GM18508 (cell line): Measurements from ENCODE around the gene ZBTB48.
"Not testable (repeated sequence)": the region's sequence is repeated elsewhere in the genome, so short reads cannot be mapped to it uniquely, and the experiment has no call there.

ENCODE experiments used
- ATAC-seq: cut with Tn5 transposase; IDR thresholded peaks from one replicate; pipeline ENCODE4 v1.9.1; 2021; ENCODE audit warnings: moderate number of reproducible peaks; ENCODE audit not compliant: insufficient read depth, unreplicated experiment

The ZBTB48 gene

GRCh38 chr1:6631058-6631457 lies 51.3 kb downstream of the ZBTB48 start:
- no peak for ATAC-seq

GRCh38 chr1:6632588-6633514 lies 53.1 kb downstream of the ZBTB48 start:
- ATAC-seq = no peak

GRCh38 chr1:6634371-6635052 lies 54.7 kb downstream of the ZBTB48 start:
- ATAC-seq = no peak

GRCh38 chr1:6635161-6635909 lies 55.5 kb downstream of the ZBTB48 start:
- no peak for ATAC-seq

GRCh38 chr1:6635910-6636760 lies 56.3 kb downstream of the ZBTB48 start:
- no peak for ATAC-seq

- ATAC-seq = not testable (repeated sequence)
Measured at GRCh38 chr1:6636778-6637177, 57.0 kb downstream of the ZBTB48 start.

GRCh38 chr1:6637770-6638169 lies 58.0 kb downstream of the ZBTB48 start:
- no peak for ATAC-seq

GRCh38 chr1:6638226-6638625 lies 58.4 kb downstream of the ZBTB48 start:
- ATAC-seq = no peak
